H1 (cell line): ENCODE measurements around the gene NDUFS3. TPM values are rescaled to one million over a fixed set of nuclear protein-coding genes. Genes with fewer than 3 reads are reported as not detected.

Source experiments
- CHD7 ChIP-seq: fragments of 300-600 bp; sonication (generic); IDR thresholded peaks from 2 replicates; pipeline ENCODE4 v1.7.1; 2012; ENCODE audit warnings: low read length, moderate library complexity, mild to moderate bottlenecking, inconsistent platforms; ENCODE audit not compliant: insufficient replicate concordance
- PHF8 ChIP-seq: fragments of 200-600 bp; sonication (generic); conservative IDR thresholded peaks from 2 replicates; pipeline ENCODE4 v1.7.1; 2012; ENCODE audit warnings: low read depth, mild to moderate bottlenecking, inconsistent platforms, low read length, moderate library complexity
- TCF12 ChIP-seq: IDR thresholded peaks from 2 replicates; pipeline ENCODE4 v1.6.1; 2011; ENCODE audit warnings: low read depth, mild to moderate bottlenecking, low read length
- YY1 ChIP-seq: IDR thresholded peaks from 2 replicates; pipeline ENCODE4 v1.6.1; 2011; ENCODE audit warnings: low read depth, mild to moderate bottlenecking, low read length
- polyA plus RNA-seq, 7 experiments: library from polyadenylated mRNA; depleted of rRNA in 3 of 7; stranded (reverse) in 5 of 7; unstranded in 2 of 7; fragments of >200 nt in 5 of 7; fragments of 200-250 nt in 2 of 7; gene quantifications; 1 replicate in 5 of 7; 2 replicates in 1 of 7; 4 replicates in 1 of 7; pipeline versions ENCODE4 v1.2.1 to v1.2.3, GENCODE V29; 2011 to 2013; ENCODE audit warnings: missing spikeins in 2 of 7, mixed read lengths in 2 of 7
- total RNA-seq: library from RNA; stranded (reverse); fragmentation: NEBNext Ultra II Directional; extraction: Animal tissue kit (Norgen Biotek cat#: 25700); gene quantifications from 2 replicates; pipeline ENCODE4 v1.2.1, GENCODE V29; 2021

Gene NDUFS3
- total and polyA plus RNA-seq, 2 of the 8 experiments (the other 6 are each of a cell fraction or from before 2014, with no cell fraction given), result 135 to 241 TPM

GRCh38 chr11:47617417-47617809 is 38.5 kb downstream of the NDUFS3 start (continued):
- TF ChIP-seq CHD7 (no peak), PHF8 (no peak), YY1 (no peak), TCF12 (no peak)
